CD4-positive, alpha-beta T cell treated with Interleukin-15 for 1 hour (primary cell): Measurements from ENCODE around the gene CEP70.
"Not testable (repeated sequence)": the region's sequence is repeated elsewhere in the genome, so short reads cannot be mapped to it uniquely, and the experiment has no call there.

Source experiments
- DNase-seq: peaks from one replicate; pipeline ENCODE4 v3.0.0-alpha.2; 2020

CEP70 gene

DNA sequence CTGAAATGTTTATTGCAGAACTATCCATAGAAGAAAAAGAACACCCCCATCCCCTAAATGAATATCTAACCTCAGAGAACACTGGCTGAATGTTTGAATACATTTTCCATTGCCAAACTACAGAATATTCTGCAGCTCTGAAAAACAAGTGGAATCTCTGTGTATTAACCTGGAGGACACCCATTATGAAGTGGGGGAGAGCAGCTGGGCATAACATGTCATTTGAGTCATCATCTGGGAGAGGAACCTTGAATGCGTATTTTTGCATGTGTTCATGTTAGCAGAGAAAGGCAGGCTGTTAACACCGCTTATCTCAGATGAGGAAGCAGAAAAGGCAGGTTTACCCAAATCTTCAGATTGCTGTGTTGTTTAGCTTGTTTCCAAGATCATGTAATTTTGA lies 128.1 kb downstream of the CEP70 start:
- no peak for DNase-seq

DNA sequence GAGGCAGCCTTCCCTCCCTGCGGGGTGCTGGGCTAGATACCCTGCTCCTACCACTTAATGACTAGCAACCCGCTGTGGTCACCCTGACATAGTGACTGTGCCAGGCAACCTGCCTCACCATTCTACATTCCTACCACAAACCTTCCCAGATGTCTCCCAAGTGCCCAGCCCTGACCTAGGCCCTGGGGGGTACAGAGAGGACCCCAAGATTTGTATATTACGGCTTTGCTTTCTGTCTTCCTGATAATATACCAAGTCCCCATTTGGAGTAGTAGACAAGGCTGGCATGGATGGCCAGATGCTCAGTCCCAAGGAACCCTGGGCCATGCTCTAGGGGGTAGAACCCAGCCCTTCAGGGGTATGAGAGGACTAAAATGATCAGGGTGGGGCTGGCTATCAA lies 128.6 kb downstream of the CEP70 start:
- DNase-seq, result no peak

GRCh38 chr3:138464491-138464860 lies 129.6 kb downstream of the CEP70 start:
- DNase-seq, result no peak

DNA sequence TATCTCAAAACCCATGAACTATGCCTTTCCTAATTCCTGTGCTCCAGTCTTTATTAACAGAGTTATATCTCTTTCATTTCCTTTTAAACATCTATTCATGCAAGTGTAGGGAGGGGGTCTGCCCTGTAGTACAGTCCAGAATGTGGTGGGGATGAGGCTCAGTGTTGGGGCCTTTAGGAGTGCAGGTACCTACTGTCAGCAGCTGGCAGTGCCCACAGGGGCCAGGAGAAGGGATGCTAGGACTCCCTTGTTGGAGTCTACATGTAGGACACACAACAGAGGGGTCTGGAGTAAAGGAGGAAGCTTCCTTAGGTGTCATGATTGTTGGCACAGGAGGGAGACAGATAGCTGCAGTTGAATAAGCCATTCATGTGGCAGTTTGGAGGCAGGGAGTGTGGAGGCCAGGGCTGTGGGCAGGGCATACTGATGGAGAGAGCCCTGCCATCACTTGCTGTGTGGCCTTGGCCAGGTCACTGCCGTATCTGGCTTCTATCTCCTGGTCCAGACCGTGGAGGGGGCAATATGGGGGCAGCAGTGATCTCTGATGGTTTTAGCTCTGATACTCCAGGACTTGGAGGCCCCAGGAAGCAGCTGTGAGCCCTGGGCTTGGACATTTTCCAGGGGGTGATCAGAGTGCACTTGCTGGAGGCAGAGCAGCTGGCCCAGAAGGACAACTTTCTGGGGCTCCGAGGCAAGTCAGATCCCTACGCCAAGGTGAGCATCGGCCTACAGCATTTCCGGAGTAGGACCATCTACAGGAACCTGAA lies 130.2 kb downstream of the CEP70 start:
- DNase-seq, result no peak

DNA sequence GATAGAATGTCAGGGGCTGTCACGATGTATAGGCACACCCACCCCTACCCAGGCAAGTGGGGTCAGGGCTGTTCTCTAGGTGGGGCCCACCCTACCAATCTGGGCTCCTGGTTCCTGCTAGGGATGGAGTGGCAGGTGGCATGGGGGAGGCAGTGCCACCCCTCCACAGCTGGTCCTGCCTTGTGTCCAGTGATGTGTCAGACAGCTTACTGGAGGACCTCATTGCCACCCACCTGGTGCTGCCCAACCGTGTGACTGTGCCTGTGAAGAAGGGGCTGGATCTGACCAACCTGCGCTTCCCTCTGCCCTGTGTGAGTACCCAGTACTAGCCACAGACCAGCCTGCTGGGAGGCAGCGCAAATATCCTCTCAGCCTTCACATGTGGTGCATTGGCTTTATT lies 132.2 kb downstream of the CEP70 start:
- no peak for DNase-seq

- DNase-seq, result no peak
These were observed 132.8 kb downstream of the CEP70 start for GRCh38 chr3:138461246-138461645.

- no peak for DNase-seq
These were observed 133.4 kb downstream of the CEP70 start for GRCh38 chr3:138460536-138461205.

DNA sequence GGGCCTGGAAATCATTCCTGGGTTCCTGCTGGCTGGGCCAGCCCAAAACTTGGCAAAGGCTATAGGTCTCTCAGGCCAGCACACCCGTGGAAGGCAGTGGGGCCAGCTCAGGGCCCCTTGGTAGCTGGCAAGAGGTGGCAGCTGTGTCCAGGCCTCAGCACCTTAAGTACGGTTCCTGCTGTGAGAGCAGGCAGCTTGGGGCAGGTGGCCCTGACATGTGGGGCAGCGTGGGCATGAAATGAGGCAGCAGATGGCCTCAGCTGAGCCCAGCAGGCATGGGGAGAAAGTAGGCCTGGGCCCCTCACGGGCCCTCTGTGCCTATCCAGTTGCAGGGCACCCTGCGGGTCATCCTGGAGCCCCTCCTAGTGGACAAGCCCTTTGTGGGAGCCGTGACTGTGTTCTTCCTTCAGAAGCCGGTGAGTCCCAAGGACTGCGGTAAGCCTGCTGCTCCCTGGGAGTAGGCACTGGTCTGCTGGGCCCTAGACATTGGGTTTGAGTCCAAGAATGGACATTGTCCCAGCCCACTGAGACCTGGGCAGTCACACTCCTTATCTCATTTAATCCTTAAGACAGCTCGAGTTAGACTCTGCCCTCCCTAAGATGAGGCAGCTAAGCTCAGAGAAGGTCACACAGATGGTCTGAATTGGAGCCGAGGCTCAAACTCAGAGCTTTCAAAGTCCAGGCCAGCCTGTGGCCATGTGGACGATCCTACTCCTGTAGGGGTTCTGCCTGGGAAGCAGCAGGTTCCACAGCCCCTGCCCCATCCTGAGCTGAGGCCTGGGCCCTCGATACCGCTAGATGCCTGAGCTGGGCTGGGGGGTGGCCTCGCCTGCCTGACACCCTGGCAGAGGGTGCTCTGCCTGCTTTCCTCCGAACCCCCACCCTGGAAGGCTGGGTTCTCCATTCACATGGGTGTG lies 134.2 kb downstream of the CEP70 start:
- DNase-seq, result no peak

DNA sequence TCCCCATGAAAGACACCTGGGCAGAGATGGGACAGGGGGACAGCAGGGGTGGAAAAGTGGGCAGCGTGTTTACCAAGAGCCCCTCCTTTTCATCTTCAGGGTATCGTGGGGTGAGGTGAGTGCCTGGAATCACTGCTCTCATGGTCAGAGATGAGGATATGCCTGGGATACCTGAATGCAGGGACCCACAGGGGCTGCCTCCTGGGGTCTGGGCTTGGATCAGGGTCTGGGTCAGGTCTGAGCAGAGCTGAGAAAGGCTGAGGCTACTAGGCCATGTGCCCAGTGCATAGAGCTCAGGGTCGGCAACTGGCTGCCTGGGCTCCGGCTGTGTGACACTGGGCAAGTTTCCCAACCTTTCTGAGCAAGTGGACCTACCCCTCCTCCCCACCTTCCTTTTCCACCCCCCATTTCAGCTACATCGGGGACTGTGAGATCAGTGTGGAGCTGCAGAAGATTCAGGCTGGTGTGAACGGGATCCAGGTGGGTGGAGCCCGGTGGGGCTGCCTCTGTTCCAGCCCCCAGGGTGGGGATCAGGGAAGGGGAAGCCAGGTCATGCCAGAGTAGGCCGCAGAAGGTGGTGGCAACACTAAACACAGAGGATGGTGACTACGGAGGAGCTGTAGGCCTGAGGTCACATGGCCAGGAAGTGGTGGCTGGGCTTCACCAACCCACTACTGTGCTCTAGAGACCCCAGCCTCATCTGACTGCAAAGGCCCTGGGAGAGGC lies 135.1 kb downstream of the CEP70 start:
- no peak for DNase-seq

DNA sequence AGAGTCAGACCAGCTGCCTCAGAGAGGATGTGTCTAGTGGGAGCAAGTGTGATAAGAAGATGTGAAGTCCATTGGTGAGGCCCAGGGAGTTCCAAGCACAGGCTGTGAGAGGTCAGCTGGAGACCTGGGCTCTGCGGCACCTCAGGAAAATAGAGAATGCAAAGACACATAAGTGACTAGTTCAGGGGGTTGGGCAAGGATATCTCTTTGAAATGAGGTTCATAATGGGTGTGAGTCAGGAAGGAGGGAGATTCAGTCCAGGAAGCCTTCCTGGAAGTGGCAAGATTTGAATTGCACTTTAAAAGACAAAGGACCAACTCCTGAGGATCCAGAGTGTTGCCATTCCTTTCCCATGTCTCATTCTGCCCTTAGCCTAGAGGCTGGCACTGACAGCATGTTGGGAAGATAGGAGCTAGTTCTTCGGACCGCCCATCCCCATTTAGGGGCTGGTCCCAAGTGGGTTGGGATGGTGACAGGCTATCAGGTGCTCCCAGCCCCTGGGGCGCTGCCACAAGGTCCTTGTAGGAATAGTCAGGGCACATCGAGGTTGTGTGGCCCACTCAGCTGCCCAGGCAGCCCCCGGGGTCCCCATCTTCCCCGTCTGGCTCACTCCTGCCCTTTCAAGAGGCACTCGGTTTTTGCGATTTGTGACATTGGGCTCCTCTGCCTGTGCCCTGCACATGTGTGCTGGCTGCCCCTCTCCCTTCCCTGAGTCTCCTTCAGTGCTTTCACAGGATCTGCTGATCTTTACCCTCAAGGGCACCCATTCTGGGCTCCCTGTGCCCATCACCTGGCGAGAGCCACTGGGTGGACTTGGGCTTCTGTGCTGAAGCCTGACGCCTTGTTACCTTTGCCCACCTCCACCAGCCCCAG lies 136.0 kb downstream of the CEP70 start:
- no peak for DNase-seq

- no peak for DNase-seq
These were observed 136.8 kb downstream of the CEP70 start for GRCh38 chr3:138456961-138457862.

GRCh38 chr3:138455801-138456716 lies 138.0 kb downstream of the CEP70 start:
- DNase-seq, result no peak

DNA sequence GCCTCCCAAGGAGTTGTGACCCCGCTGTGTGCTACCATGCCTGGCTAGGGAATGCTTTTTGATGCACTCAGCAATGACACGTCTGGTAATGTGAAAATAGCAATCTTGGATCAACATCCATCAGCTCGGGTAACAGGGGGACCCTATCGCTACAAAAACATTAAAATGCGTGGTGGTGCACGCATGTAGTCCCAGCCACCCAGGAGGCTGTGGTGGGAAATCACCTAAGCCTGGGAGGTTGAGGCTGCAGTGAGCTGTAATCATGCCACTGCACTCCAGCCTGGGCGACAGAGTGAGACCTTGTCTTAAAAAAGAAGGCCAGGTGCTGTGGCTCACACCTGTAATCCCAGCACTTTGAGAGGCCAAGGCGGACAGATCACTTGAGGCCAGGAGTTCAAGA lies 140.1 kb downstream of the CEP70 start:
- DNase-seq, result not testable (repeated sequence)

GRCh38 chr3:138452436-138452835 lies 141.6 kb downstream of the CEP70 start:
- DNase-seq, result no peak

DNA sequence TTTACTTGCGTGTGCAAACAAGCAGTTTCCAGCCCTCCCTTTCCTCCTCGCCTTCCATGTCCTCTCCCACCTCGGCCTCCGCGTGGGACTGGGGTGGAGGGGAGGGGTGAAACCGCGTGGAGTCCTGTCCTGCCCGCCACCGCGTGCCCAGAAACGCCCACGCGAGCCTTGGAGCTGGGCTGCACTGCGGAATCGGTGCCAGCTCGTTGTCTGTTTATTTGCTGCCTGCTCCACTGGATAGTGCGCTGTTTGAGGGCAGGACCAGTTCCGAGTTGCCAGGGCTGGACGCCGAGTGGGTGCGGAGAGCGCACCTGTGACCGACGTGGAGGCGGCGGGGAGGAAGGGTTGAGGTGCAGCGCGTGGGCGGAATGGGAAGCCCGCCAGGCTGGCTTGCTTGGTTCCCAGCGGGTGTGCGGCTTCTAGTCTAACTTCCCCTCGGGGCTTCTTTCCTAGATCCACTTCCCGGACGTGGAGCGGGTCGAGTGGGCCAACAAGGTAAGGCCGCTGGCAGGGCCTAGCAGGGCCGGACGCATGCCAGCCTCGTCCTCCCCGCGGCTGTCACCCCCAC lies 142.4 kb downstream of the CEP70 start:
- DNase-seq, result no peak

DNA sequence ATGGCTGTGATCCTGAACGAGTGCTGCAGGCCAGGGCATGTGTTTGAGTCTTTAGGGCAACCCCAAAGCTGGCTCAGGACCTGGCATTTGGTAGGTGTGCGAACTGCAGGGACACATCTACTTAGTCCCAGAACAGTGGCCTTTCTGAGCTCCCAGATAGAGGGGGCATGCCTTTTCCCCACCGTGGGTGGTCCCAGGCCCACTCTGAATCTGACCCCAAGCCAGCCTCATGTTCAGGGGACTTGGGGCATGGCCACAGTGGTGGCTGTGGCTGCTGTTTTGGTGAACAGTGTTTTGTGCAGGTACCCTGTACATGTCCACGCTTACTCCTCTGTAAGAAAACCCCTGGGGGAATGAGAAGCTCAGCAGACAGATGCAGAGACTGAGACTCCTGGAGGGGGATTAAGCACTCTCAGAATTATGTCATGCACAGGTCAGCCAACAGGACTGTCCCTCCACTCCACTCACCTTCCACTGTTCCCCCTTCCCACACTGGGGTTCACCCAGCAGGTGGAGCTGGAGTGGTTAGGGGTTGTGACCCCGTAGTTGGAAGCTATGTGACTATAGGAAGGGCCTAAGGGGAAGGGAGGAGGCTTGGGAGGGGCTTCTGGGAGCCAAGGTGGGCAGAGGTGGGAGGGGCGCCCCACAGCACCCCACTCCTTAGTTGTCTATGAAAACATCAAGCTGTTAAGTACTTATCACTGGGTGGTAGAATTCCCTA lies 143.2 kb downstream of the CEP70 start:
- DNase-seq, result no peak

GRCh38 chr3:138450181-138450580 lies 143.9 kb downstream of the CEP70 start:
- no peak for DNase-seq

DNA sequence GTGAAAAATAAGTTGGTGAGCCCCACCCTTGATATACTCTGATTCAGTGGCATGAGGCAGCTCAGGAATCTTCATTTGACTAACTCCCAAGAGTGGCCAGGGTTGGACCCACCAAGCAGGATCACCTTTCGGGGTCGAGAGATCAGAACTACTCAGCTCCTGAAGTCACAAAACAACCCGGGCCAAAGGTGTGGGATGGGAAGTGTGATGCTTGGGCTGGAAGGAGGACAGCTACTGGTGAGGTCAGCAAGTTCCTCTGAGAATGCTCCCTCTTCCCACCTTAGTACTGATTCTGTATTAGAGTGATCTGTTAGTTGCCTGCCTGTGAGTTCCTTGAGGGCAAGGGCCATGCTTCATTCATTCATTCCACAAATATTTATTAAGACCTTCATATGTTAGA lies 144.6 kb downstream of the CEP70 start:
- no peak for DNase-seq

GRCh38 chr3:138448631-138449030 lies 145.4 kb downstream of the CEP70 start:
- DNase-seq, result no peak
